ENCODE results near the gene MS4A15.

DNA sequence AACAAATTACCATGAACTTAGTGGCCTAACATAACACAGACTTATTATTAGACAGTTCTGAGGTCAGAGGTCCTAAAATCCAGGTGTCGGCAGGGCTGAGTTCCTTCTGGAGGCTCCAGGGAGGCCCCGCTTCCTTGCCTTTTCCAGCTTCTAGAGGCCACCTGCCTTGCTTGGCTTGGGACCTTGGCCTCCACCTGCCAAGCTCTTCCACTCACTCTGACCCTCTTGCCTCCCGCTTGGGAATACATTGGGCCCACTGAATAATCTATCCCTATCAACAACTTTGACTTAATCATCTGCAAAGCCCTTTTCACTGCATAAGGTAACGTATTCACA lies 25.3 kb downstream of the MS4A15 start:
- no peak for TF ChIP-seq POLR2AphosphoS5 (IDR thresholded peaks at IDR 0.05; ENCODE audit: low read depth, low read length)
- no peak for TF ChIP-seq POLR2A (IDR thresholded peaks at IDR 0.05; ENCODE audit: low read depth, low read length)
- TF ChIP-seq TAF1 (IDR thresholded peaks at IDR 0.05; ENCODE audit: borderline replicate concordance, low read depth, low read length): no peak

Data from GM12892 (cell line).